ENCODE measurements around the gene KLK14.

The KLK14 gene

DNA sequence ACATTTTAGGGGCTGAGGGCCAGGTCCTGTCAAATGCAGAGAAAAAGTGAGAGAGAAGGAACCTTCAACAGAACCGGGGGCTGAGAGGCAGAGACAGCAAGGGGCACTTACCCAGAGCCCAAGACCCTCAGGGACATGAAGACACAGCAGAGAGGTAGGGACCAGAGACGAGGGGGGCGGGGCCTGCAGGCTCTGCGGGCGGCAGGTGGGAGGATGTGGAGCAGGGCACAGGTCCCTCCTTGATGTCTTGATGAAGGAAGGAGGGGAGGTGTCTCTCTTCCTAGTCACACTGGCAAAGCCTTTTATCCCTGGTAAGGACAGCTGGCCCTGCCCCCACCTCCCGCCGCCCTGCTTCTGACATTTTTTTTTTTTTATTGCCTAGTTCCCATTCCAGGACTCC is at the start of gene KLK14:
Gene KLK14 (minus strand): TSS at position 277 of the 400 bp plus-strand sequence. CDS start 273 bp downstream, at position 4.
- peaks cover 22% of the 10 kb centered on the region for H3K27me3 Mint-ChIP-seq (ENCODE audit: low read depth, poor library complexity)
- H3K27ac Mint-ChIP-seq: no peak within 1 kb of the TSS
- TF ChIP-seq, protein P1, sequence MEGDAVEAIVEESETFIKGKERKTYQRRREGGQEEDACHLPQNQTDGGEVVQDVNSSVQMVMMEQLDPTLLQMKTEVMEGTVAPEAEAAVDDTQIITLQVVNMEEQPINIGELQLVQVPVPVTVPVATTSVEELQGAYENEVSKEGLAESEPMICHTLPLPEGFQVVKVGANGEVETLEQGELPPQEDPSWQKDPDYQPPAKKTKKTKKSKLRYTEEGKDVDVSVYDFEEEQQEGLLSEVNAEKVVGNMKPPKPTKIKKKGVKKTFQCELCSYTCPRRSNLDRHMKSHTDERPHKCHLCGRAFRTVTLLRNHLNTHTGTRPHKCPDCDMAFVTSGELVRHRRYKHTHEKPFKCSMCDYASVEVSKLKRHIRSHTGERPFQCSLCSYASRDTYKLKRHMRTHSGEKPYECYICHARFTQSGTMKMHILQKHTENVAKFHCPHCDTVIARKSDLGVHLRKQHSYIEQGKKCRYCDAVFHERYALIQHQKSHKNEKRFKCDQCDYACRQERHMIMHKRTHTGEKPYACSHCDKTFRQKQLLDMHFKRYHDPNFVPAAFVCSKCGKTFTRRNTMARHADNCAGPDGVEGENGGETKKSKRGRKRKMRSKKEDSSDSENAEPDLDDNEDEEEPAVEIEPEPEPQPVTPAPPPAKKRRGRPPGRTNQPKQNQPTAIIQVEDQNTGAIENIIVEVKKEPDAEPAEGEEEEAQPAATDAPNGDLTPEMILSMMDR (IDR thresholded peaks at IDR 0.05): no peak
- no peak for DNase-seq
- no peak within 1 kb of the TSS for H3K4me3 Mint-ChIP-seq
- H3K9me3 Mint-ChIP-seq: no peaks in the 10 kb centered on the region
- H3K4me1 Mint-ChIP-seq: peaks cover 23% of the 10 kb centered on the region
- H3K36me3 Mint-ChIP-seq (ENCODE audit: low read depth): no peaks in the 10 kb centered on the region

DNA sequence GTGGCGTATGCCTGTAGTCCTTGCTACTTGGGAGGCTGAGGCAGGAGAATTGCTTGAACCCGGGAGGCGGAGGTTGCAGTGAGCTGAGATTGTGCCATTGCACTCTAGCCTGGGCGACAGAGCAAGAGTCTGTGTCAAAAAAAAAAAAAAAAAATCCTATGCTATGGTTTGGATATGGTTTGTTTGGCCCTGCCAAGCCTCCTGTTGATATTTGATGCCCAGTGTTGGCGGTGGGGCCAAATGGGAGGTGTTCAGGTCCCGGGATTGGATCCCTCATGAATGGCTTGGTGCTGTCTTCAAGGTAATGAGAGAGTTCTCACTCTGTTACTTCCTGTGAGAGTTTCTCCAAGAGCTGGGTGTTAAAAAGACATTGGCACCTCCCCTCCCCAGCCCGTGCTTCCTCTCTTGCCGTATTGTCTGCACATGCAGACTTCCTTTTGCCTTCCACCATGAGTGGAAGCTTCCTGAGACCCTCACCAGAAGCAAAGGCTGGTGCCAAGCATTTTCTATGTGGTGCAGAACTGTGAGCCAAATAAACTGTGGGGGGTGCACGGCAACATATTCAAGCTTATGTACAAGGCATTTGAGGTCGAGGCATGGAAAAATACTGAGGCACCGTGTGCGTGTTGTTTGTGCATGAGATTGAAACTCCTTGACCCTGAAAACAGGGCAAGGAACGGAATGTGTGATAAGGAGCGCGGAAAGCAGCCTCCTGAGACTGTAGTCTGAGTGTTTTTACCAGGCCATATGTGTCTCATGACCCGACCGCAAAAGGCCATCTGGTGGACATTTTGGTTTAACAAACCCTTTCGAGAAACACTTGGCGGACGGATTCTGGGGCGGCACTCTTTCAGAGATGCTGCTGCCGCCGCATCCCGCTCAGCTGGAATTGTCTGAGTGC is 49.3 kb upstream of the KLK14 start:
- no peaks in the 10 kb centered on the region for H3K36me3 Mint-ChIP-seq (ENCODE audit: low read depth)
- H3K4me1 Mint-ChIP-seq: peaks cover 14% of the 10 kb centered on the region
- peaks cover 27% of the 10 kb centered on the region for H3K27me3 Mint-ChIP-seq (ENCODE audit: low read depth, poor library complexity)
- H3K27ac Mint-ChIP-seq: no peak overlapping the region
- H3K4me3 Mint-ChIP-seq: no peak overlapping the region
- peaks cover 21% of the 10 kb centered on the region for H3K9me3 Mint-ChIP-seq
- TF ChIP-seq, protein P1 (IDR thresholded peaks at IDR 0.05): no peak
- no peak for DNase-seq

DNA sequence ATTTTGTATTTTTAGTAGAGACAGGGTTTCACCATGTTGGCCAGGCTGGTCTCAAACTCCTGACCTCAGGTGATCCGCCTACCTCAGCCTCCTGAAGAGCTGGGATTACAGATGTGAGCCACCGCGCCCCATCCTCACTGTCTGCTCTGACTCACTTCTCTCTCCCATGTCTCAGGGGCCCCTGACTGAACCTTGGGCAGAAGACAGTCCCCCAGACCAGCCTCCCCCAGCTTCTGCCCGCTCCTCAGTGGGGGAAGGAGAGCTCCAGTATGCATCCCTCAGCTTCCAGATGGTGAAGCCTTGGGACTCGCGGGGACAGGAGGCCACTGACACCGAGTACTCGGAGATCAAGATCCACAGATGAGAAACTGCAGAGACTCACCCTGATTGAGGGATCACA is 47.0 kb upstream of the KLK14 start:
- TF ChIP-seq, protein P1 (IDR thresholded peaks at IDR 0.05): no peak
- Mint-ChIP-seq H3K9me3 (peaks cover 6% of the 10 kb centered on the region), H3K4me1 (peaks cover 17% of the 10 kb centered on the region), H3K27ac (peak overlapping the region; percentile 83), H3K4me3 (no peak overlapping the region), H3K36me3 (ENCODE audit: low read depth) (no peaks in the 10 kb centered on the region), H3K27me3 (ENCODE audit: low read depth, poor library complexity) (peaks cover 30% of the 10 kb centered on the region)
- DNase-seq: no peak

DNA sequence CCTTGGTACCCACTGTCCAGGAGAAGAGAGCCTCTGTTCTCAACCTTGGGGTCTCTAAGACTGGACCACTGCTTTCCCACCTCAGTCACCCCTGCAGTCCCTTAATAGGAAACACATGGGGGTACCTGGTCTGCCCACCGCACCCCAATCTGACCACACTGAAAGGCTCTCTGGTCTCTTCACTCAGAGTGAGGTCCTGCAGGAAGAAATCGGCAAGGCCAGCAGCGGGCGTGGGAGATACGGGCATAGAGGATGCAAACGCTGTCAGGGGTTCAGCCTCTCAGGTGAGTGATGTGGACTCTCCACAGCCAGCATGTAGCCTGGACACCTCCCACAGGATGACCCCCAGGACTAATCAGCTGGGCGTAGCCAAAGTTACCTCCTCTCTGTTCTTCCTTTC is 45.5 kb upstream of the KLK14 start:
- H3K27me3 Mint-ChIP-seq (ENCODE audit: low read depth, poor library complexity): peaks cover 36% of the 10 kb centered on the region
- TF ChIP-seq, protein P1 (IDR thresholded peaks at IDR 0.05): no peak
- no peak overlapping the region for H3K27ac Mint-ChIP-seq
- DNase-seq: no peak
- H3K4me1 Mint-ChIP-seq: peaks cover 20% of the 10 kb centered on the region
- H3K4me3 Mint-ChIP-seq: no peak overlapping the region
- no peaks in the 10 kb centered on the region for H3K36me3 Mint-ChIP-seq (ENCODE audit: low read depth)
- H3K9me3 Mint-ChIP-seq: no peaks in the 10 kb centered on the region

GRCh38 chr19:51127755-51128154 is 45.1 kb upstream of the KLK14 start:
- Mint-ChIP-seq H3K36me3 (ENCODE audit: low read depth) (no peaks in the 10 kb centered on the region), H3K4me3 (no peak overlapping the region), H3K4me1 (peaks cover 20% of the 10 kb centered on the region), H3K27me3 (ENCODE audit: low read depth, poor library complexity) (peaks cover 37% of the 10 kb centered on the region), H3K27ac (no peak overlapping the region), H3K9me3 (no peaks in the 10 kb centered on the region)
- no peak for DNase-seq
- TF ChIP-seq, protein P1 (IDR thresholded peaks at IDR 0.05): no peak

GRCh38 chr19:51127032-51127431 is 44.3 kb upstream of the KLK14 start:
- Mint-ChIP-seq H3K36me3 (ENCODE audit: low read depth) (no peaks in the 10 kb centered on the region), H3K9me3 (no peaks in the 10 kb centered on the region), H3K4me3 (no peak overlapping the region), H3K4me1 (peaks cover 18% of the 10 kb centered on the region), H3K27me3 (ENCODE audit: low read depth, poor library complexity) (peaks cover 38% of the 10 kb centered on the region), H3K27ac (no peak overlapping the region)
- no peak for DNase-seq
- TF ChIP-seq, protein P1 (IDR thresholded peaks at IDR 0.05): no peak

Measured in nephron progenitor cell (in vitro differentiated cells).